Suppressor macrophage treated with lipopolysaccharide for 1 hour (primary cell): ENCODE measurements around the gene NOL4L.
A peak's percentile ranks its signal among the peaks of the same experiment; 100 is the strongest.

Experiments
- DNase-seq, 3 donors: peaks; one replicate each; pipeline ENCODE4 v3.0.0-alpha.2; 2020 to 2022

NOL4L gene

DNA sequence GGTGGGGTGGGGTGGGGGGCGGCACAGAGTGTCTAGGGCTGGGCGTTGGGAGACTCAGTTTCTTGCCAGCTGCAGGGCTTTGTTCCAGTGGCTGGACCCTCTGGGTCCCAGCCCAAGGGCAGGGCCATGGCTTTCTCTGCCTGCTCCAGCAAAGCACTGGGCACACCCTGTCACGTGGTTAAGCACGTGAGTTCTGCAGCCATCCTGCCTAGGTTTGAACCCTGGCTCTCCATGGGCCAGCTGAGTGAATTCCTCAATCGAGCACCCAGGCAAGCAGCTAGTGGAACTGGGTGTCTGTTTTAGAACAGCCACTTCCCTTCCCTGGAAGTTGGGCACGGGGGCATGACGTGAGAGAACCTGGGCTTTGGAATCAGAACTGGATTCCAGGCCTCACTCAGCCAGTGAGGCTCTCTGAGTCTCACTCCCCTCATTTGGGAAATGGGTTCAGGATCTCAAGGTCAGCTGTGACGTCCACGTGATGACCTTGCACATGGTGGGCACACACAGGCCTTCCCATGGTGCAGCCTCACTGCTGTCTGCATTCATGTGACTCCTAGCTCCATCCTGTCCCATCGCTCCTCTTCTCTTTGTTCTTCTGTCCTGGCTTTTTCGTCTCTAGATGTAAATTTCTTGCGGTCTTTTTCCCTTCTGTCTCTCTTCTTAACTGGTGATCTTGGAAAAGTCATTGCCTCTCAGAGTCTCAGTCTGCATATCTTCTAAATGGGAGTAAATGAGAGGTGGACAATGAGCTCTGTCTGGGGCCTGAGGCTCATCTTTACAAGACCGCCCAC is 45.9 kb downstream of the NOL4L start:
- DNase-seq, result peak in 2 of 3 donors; percentile 30 to 40

DNA sequence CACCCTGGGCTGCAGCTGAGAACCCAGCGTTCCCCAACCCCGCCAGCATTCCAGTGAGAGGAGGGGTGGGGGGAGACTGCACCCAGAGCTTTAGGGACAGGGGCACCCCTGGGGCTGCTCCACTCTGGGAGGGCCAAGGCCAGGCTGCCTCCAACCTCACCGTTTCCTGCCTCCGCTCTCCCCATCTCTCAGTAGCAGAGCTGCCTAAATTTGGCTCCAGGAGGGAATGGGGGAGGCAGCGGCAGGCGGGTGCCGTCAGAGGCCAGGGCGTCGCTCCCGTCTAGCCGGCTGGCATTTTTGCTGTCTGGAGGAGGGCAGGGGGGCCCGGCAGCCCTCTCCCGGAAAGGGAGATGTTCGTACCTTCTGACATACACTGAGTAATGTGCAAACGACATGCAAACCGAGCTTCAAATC is 46.6 kb downstream of the NOL4L start:
- no peak for DNase-seq

DNA sequence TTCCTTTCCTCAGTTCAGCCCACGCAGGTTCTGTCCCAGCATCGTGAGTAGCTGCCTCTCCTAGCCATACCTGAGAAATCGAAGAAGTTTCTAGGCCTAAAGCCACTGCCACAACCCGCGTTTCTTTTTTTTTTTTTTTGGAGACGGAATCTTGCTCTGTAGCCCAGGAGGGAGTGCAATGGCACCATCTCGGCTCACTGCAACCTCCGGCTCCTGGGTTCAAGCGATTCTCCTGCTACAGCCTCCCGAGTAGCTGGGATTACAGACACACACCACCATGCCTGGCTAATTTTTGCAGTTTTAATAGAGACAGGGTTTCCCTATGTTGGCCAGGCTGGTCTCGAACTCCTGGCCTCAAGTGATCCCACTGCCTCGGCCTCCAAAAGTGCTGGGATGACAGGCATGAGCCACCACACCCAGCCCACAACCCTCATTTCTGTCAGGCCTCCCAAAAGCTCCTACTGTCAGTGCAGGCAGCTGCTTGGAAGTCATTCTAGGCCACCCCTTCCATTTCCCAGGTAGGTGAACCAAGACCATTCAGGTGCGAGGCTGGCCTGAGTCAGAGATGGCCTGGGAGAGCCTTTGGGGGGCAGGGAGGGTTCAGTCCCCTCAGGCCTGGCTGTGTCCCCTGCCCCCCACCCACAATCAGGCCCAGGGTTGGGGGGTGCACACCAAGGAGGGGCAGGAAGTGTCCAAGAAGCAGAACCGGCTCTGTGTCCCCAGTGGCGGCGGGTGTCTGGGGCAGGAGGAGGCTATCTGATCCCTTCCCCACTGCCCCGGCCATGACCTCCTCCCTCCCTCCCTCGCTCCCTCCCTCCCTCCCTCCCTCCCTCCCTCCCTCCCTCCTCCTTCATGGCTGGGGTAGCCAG is 47.2 kb downstream of the NOL4L start:
- DNase-seq, result no peak

DNA sequence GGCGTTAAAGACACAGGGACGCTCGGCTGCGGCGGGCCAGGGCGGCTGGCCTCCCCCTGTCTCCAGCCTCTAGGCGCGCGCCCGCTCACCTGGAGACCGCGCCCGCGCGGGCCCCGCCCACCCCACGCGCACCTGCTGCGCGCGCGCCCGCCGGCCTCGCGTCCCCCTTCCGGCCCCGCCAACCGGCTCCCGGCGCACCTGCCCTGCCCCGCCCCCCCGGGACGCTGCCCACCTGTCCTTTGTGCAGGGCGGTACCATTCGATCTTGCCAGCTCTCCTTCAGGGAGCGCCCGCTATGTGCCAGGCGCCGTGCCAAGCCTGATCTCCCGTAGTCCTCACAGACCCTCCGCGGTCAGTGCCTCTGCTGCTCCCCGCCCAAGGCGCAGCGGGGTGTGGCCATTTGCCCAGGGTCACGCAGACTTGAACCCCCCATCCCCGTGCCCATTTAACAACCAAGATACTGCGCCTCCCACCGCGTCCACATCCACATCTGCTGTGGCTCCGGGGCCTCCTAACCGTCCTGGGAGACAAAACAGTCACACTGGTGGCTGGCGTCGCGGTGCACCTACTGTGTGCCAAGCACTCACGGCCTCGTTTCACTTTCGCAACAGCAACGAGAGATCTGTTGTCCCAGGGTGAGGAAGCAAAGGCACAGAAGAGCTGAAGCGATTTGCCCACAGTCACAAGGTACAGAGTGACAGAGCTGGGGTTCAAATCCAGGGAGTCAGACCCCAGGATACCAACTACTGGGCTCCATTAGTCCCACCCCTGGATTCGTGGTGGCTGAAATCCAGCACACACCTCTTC is 48.1 kb downstream of the NOL4L start:
- DNase-seq, result peak; percentile 41 to 45 (median 41)

DNA sequence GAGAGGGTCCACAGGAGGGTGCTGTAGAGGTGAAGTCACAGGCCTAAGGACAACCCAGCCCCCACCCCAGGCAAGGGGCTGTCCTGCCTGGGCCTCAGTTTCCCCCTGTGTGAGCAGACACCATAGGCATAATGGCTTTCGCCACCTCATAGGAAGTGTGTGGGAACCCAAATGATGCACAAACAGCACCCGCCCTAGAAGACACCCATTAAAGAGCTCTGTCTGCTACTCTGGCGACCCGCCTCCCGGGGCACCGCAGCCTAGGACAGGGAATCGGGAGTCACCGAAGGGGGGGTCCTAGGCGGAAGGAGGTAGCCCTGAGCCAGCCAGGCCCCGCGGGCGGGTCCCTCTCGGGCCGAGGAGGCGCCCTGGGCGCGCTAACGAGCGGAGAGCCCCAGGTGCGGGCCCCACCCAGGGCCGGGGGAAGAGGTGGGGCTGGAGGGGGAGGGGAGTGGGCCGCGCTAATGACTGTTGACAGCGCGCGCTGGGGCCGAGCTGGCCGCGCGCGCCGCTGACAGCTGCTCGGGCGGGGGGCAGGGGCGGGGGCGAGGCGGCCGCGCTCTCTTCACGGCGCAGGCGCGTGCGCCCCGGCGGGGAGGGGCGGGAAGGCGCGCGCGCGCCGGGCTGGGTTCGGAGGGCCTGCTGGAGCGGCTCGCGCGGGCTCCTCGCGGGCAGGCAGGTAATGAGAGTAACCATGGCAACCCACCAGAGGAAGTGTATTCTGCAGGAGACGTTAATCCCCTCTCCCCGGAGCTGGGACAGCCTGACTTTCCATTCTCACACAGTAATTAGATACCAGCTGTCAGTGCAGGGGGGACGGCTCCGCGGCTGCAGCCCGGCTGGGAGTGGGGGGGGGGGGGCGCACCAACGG is 48.9 kb downstream of the NOL4L start:
- peak; percentile 37 to 68 (median 40) for DNase-seq

DNA sequence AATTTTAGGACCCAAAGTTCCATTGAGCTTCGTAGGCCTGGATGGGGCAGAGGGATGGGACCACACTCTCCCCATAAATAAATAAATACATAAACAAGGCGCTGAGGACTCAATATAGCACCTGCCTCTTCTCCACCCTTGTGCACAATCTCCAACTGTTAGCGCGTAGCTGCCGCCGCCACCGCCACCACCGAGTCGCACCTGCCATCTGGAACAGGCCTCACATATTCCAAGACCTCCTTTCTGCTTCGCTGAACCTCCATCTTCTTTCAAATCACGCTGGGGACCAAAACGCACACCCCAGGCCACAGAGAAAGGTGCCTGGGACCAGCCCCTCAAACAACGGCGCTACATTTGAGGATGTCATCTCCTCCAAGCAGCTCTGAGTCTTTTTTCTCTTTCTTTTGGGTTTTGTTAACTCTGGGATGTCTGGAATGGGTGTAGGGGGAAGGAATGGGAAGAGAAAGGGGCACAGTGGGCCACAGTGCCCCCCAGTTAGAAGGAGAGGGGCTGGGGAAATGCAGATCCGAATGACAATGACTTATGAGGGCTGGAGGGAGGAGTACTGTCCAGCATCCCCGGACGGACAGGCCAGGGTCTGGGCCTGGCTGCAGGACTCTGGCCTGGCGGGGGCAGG is 49.7 kb downstream of the NOL4L start:
- DNase-seq, result no peak

DNA sequence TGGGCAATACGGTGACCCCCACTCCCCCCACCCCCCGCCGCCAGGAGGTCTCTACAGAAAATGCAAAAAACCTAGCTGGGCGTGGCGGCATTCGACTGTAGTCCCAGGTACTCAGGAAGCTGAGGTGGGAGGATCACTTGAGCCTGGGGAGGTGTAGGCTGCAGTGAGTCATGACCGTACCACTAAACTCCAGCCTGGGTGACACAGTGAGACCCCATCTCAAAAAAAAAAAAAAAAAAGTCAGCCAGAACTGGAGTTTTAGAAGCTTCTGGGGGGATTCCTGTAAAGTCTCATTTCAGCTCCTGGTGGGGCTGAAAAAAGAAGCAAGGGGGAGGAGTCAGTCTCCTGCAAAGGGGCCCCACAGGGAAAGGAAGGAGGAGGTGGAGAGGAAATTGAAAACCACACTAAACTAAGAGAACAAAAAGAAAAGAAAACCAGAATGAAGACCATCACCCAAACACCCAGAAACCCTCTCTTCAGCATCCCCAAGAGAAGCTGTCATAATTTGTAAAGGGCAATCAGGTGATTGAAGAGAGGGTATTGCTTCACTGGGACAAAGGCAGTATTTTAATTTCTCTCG is 50.4 kb downstream of the NOL4L start:
- DNase-seq, result no peak

DNA sequence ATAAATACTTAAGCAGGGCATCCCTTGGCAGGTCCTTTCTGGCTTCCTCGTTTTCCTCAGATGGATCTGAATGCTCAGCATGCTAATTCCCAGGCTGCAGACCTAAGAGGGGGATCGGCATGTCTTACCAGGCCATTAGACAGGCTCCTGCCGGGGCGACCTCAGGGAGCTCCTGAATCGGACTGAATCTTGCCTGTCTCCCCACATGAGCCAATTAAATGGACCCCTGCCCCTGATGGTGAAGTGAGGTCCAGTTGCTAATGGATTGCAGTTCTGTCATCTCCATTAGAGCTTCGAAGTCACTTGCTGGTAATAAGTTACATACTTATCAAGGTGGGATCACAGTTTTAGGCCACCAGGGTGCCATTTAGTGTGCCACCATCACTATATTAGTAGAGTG is 51.4 kb downstream of the NOL4L start:
- no peak for DNase-seq

DNA sequence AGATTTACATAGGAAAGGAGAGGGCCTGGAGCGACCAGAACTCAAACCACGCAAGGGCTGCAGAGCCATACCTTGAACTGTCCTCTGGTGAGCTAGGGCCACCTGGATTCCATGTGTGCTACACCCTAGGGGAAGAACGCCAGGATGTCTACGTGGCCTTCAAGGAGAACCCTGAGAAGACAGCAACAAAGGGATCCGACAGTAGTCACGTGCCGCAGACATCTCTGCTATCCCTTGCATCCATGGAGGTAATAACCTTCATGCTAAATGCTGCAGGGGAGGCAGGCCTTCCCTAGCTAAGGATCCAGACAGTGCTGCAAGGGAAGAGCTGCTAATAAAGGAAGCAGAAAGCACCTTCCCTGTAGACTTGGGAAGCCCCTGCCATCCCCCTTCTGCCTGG is 52.9 kb downstream of the NOL4L start:
- peak in 2 of 3 donors; percentile 30 to 47 for DNase-seq

DNA sequence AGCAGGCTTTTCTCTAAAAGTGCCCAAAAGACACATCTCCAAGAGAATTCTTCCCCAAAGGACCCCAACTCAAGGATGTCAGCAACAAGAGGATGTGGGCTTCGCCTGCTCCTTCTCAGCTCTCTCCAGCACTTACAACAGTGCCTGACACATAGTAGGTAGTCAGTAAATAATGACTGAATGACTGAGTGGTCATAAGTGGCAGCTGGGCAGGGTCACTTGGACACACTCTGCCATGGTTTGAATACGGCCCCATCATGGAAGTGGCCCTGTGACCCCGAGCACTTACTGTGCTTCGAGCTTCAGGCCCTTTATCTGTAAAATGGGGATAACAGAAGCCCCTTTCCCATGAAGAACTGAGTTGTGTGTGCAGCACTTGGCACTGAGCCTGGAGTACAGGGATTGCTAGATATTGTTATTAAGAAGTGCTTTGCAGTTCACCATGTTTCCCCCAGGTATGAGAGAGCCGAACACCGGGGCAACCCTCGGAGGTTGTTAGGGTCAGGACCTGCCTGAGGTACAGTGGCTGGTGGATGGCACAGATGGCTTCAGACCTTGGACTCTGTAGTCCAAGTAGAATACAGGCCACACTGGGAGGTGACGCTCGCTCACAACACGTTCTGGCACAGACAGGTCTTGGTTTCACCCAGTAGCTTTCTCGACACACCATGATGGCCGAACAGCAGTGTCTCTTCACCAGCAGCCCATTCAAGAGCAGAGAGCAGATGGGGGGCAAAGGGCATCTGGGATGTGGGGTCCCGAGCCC is 56.0 kb downstream of the NOL4L start:
- no peak for DNase-seq

DNA sequence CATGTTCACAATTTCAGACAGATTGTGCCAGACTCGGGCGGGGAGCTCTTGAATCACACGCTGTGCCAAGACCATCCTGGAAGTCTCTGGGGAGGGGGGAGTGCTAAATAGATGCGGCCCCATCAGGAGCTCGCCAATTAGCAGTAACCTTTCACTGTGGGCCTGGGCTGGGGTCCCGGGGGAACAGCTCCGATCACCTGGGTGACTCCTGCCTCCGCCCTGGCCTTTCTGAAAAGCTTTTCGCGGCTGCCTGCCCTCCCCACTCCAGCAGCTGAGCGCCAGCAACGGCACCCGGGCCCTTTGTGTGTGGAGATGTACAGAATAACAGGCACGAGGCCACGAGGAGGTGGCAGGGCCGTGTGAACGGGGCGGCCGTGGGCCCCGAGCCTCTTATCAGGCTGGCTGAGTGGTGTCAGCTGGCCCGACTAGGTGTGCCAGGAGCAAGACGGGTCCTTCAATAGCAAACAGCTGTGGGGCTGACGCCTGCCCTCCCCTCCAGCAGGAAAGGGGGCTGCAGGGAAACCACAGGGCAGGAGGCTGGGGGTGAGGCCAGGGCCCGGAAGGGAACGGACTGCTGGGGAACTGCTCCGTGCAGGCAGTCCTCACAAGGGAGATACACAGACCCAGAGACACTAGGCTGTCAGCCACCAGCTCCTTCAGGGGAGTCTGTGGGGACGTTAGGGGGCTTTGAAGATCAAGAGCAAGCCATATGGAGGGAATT is 56.8 kb downstream of the NOL4L start:
- no peak for DNase-seq

DNA sequence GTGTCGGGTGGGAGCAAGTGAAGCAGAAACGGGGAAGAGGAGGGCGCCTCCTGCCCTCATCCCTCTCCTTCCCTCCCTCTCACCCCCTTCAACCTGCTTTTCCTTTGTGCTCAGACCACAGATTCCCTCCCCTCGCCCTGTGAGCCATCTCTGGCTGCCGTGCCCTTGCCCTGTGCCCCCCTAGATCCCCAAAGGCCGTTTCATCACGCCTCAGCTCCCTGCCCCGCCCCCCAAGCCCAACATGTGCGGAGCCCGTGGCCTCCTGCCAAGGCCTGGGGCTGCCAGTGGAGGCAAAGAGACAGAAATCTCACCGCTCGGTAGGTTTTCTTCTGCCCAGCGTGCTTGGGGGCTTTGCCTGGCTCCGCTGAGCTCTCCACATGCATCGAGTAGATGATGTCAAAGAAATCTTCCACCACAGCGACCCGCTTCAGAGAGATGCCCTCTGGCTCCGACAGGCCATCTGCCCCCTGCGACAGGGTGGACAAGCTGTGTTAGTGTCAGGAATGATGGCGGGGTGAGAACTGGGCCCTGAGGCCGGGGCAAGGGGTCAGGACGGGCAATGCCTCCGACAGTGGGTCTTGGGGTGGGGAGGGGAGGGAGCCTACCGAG is 57.6 kb downstream of the NOL4L start:
- peak in 1 of 3 donors; percentile 31 for DNase-seq

DNA sequence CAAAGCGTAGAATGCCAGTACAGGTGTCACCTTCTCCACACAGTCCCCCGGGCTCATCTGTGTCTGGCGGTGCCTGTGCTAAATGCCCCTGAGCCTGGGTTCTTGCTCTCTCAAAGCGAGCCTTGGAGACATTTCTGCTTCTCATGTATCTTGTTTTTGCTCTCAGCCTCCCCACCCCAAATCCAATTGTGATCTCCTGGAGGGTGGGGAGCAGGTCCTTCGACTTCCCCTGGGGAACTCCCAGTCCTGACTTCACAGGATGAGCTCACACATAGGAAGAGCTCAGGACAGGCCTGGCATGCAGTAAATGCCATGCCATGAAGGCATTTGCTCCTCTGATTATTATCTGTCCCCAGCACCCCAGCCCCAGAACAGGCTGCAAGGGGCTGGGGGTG is 58.1 kb downstream of the NOL4L start:
- peak; percentile 77 to 84 (median 82) for DNase-seq

DNA sequence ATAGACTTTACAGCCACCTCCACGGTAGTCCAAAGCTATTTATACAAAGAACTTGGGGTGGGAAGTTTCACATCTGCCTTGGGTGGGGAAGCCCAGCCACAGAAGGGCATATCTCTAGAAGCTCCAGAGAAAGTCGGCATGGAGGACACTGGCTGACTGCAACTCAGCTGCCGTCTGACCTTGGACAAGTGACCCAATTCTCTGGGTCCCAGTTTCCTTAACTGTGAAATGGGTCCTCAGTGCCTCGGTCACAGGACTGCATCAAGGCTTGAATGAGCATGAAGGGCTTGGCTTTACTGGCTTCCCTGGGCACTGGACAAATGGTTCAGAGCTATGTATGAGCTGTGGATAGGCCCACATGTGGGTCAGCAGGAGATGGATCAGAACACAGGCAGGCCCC is 58.6 kb downstream of the NOL4L start:
- peak; percentile 59 to 74 (median 70) for DNase-seq

DNA sequence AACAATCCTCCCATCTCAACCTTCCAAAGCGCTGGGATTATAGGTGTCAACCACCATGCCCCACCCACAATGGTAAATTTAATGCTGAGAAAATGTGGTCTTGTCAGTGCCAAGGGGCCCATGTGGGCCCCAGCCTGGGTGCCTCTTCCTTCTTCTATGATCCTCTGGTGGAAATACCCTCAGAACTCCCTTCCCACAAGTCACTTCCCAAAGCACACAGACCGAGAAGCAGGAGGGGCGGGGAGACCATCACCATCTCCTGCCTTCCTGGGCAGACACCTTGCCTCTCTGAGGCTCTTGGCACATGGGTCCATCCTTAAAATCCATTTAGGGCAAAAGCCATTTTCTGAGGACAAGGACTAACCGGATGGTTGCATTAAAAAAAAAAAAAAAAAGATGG is 59.0 kb downstream of the NOL4L start:
- peak; percentile 81 to 88 (median 88) for DNase-seq

DNA sequence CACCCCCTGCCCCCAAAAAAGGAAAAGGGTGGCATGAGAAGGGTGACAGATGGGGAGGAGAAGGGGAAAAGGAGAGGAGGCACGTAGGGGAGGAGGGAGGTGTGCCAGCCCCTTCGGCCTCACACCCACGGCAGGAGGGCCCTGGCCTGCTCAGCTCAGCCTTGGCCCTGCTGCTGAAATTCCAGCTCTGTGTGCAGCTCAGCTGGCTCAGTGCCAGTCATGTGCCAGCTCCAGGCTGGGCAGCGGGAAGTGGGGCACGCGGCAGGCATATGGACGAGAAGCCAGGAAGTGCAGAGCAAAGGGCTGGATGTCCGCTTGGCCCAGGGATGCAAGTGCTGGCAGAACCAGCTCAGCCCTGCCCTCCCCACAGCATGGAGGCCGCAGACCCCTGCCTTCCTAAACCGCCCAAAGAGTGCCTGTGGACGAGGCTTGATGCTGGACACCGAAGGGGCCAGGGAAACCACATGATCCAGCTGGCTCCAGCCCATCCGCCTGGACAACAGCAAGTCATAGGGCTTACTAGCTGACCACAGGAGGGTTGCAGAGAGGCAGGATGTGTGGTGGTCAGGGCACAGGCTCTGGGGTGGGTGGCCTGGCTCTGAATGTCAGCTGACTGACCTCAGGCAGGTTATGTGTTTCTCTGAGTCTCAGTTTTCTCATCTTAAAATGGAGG is 60.2 kb downstream of the NOL4L start:
- peak; percentile 41 to 55 (median 42) for DNase-seq

DNA sequence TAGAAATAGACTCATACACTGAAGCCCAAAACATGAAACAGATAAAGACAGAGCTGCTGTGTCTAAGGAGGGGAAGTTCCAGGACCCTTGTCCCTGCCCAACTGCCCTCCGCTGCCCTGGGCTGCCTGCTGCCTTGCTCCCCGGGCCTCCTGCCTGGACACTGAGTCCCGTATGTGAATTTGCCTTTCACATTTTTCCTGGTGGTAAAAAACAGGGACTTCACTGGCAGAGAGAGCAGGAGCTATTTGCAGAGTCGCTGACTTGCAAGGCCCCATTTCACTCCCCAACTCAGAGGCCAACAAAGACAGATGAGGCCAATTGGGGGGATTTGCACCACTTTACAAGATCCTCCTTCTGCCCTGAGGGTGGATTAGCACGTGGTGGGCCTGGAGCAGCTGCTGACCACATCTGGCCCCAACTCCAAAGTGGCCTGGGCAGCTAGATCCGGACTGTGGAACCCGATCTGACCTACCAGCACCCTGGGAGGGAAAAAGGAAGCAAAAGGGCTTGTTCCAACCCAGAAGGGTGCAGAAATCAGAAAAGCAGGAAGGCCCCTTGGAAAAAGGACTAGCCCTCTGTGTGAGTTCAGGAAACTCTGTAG is 61.4 kb downstream of the NOL4L start:
- DNase-seq, result no peak
